Right lobe of liver (tissue), 4 donors: ENCODE data around the gene RNMT.

Source experiments
- CTCF ChIP-seq, 4 donors: fragments of 200-600 bp in 3 of 4; fragments of 450-650 bp in 1 of 4; IDR thresholded peaks; one replicate each; pipeline versions ENCODE4 v1.5.1 to v1.8.0; 2016 to 2022; ENCODE audit warnings: antibody characterized with exemption in 4 of 4, mild to moderate bottlenecking in 2 of 4
- POLR2A ChIP-seq: fragments of 450-650 bp; IDR thresholded peaks from one replicate; pipeline ENCODE4 v1.6.1; 2017; ENCODE audit warnings: antibody characterized with exemption, mild to moderate bottlenecking
- donor health status: DM: no; HTN: no; CAD: no.
- donor health status: DM: no; HTN: no; CAD: no.
- donor health status: DM: no; HTN: yes; CAD: no.

- TF ChIP-seq CTCF (IDR thresholded peaks at IDR 0.05), result no peak
- no peak for TF ChIP-seq POLR2A
These were observed 38.0 kb upstream of the RNMT start for GRCh38 chr18:13688191-13689136.
